Keratinocyte (primary cell): ENCODE measurements around the gene NDUFS1. TPM values are rescaled to one million over a fixed set of nuclear protein-coding genes. Genes with fewer than 3 reads are reported as not detected.

Experiments
- DNase-seq: peaks from one replicate; pipeline ENCODE4 v3.0.0-alpha.2; 2011; ENCODE audit warnings: low read depth, missing footprints, low spot score
- FAIRE-seq: peaks from 2 replicates; lab custom pipeline; 2011; peaks lifted over from hg19 to GRCh38; lab: Jason Lieb, UNC
- H2AFZ ChIP-seq: 2 replicates; pipeline ENCODE4 v1.6.0; 2012; ENCODE audit warnings: low read length, control low read depth, inconsistent platforms; ENCODE audit not compliant: control insufficient read depth
- H3K27ac ChIP-seq: 2 replicates; pipeline ENCODE4 v1.5.1; 2011; ENCODE audit warnings: low read length; ENCODE audit not compliant: control insufficient read depth, insufficient read depth
- H3K27me3 ChIP-seq: 3 replicates; pipeline ENCODE4 v1.6.0; 2011; ENCODE audit warnings: low read length; ENCODE audit not compliant: control insufficient read depth, insufficient read depth; ENCODE audit errors: extremely low read depth
- H3K36me3 ChIP-seq, 2 experiments: 2 replicates in 1 of 2; 3 replicates in 1 of 2; pipeline ENCODE4 v1.5.1; 2011; ENCODE audit warnings: low read length in 2 of 2, mild to moderate bottlenecking in 1 of 2; ENCODE audit not compliant: control insufficient read depth in 2 of 2, insufficient read depth in 2 of 2; ENCODE audit errors: extremely low read depth in 1 of 2
- H3K4me1 ChIP-seq: 3 replicates; pipeline ENCODE4 v1.5.1; 2011; ENCODE audit warnings: low read length; ENCODE audit not compliant: control insufficient read depth, insufficient read depth; ENCODE audit errors: extremely low read depth
- H3K4me2 ChIP-seq: 3 replicates; pipeline ENCODE4 v1.6.0; 2011; ENCODE audit warnings: low read depth, low read length; ENCODE audit not compliant: control insufficient read depth, insufficient read depth; ENCODE audit errors: extremely low read depth
- H3K4me3 ChIP-seq, 3 experiments: fragments of 200-600 bp in 1 of 3; sonication (generic) in 1 of 3; 2 replicates in 2 of 3; 3 replicates in 1 of 3; pipeline ENCODE4 v1.5.1; 2011 to 2016; ENCODE audit warnings: low read length in 3 of 3, mild to moderate bottlenecking in 3 of 3, control low read depth in 2 of 3, inconsistent platforms in 1 of 3, low read depth in 1 of 3, mixed read lengths in 1 of 3, mixed run types in 1 of 3, moderate library complexity in 1 of 3; ENCODE audit not compliant: control insufficient read depth in 2 of 3, insufficient read depth in 2 of 3; ENCODE audit errors: extremely low read depth in 1 of 3
- H3K79me2 ChIP-seq: 2 replicates; pipeline ENCODE4 v1.6.0; 2012; ENCODE audit warnings: low read length; ENCODE audit not compliant: control insufficient read depth, insufficient read depth
- H3K9ac ChIP-seq: 3 replicates; pipeline ENCODE4 v1.6.0; 2011; ENCODE audit warnings: low read length; ENCODE audit not compliant: control insufficient read depth, insufficient read depth; ENCODE audit errors: extremely low read depth
- H3K9me1 ChIP-seq: 3 replicates; pipeline ENCODE4 v1.6.0; 2011; ENCODE audit warnings: low read length; ENCODE audit not compliant: control insufficient read depth, insufficient read depth; ENCODE audit errors: extremely low read depth
- H3K9me3 ChIP-seq: 2 replicates; pipeline ENCODE4 v1.5.1; 2012; ENCODE audit warnings: low read depth, low read length; ENCODE audit not compliant: control insufficient read depth
- H4K20me1 ChIP-seq: 3 replicates; pipeline ENCODE4 v1.6.0; 2011; ENCODE audit warnings: low read length; ENCODE audit not compliant: control insufficient read depth, insufficient read depth; ENCODE audit errors: extremely low read depth
- EZH2 ChIP-seq: IDR thresholded peaks from one replicate; pipeline ENCODE4 v1.6.1; 2012; ENCODE audit warnings: inconsistent platforms, mild to moderate bottlenecking, low read length, moderate library complexity
- dilution Hi-C: fragments of 300-500 bp; cut with MboI; formaldehyde crosslinking; loops from one replicate; pipeline ENCODE4 v1.7.0; 2020; ENCODE audit warnings: low sequenced_read_pairs; ENCODE audit not compliant: extremely low pct_ligation_motif_present
- polyA plus RNA-seq, 5 experiments: library from polyadenylated mRNA; depleted of rRNA in 3 of 5; stranded (reverse) in 3 of 5; stranded (forward) in 1 of 5; unstranded in 1 of 5; fragments of >200 nt; gene quantifications; 1 replicate in 1 of 5; 2 replicates in 3 of 5; 3 replicates in 1 of 5; pipeline versions ENCODE4 v1.2.1 to v1.2.3, GENCODE V29; 2011 to 2012; ENCODE audit warnings: missing spikeins in 2 of 5, low read depth in 1 of 5, low replicate concordance in 1 of 5
- TF ChIP-seq, protein P1 (sequence below), 3 experiments: IDR thresholded peaks in 1 of 3; conservative IDR thresholded peaks in 1 of 3; optimal IDR thresholded peaks in 1 of 3; 2 replicates in 2 of 3; 3 replicates in 1 of 3; pipeline versions ENCODE3 to v1.5.1; 2011; ENCODE audit warnings: low read length in 3 of 3, mild to moderate bottlenecking in 3 of 3, moderate library complexity in 2 of 3, control low read depth in 1 of 3, inconsistent platforms in 1 of 3; ENCODE audit not compliant: insufficient read depth in 2 of 3; ENCODE audit errors: extremely low read depth in 1 of 3

NDUFS1 gene
- polyA plus RNA-seq, 1 donor (not counting 4 experiments of a cell fraction or from before 2014, with no cell fraction given) = 83.7 TPM

DNA sequence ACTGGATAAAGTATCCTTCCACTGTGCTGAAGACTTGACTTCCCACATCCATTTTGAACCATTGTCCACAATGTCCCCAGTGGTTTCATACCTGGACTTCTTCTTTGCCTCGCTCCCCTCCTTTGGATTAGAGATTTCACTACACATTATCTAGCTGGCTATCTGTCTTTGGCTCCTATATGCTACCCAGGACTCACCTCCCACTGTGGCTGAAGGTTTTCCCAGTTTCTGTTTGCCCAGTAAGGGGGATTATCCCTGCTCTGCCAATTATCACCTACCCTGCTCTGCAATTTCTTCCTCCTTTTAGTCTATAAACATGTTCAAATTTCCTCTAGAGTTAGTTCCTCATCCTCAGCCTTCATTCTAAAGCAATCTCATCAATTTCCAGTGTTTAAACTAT is 9.1 kb downstream of the NDUFS1 start:
- H2AFZ ChIP-seq = no peak overlapping the region
- H3K9me3 ChIP-seq = no peaks in the 10 kb centered on the region
- no peak for FAIRE-seq
- no peak overlapping the region for H3K4me3 ChIP-seq
- TF ChIP-seq, protein P1, sequence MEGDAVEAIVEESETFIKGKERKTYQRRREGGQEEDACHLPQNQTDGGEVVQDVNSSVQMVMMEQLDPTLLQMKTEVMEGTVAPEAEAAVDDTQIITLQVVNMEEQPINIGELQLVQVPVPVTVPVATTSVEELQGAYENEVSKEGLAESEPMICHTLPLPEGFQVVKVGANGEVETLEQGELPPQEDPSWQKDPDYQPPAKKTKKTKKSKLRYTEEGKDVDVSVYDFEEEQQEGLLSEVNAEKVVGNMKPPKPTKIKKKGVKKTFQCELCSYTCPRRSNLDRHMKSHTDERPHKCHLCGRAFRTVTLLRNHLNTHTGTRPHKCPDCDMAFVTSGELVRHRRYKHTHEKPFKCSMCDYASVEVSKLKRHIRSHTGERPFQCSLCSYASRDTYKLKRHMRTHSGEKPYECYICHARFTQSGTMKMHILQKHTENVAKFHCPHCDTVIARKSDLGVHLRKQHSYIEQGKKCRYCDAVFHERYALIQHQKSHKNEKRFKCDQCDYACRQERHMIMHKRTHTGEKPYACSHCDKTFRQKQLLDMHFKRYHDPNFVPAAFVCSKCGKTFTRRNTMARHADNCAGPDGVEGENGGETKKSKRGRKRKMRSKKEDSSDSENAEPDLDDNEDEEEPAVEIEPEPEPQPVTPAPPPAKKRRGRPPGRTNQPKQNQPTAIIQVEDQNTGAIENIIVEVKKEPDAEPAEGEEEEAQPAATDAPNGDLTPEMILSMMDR (optimal IDR thresholded peaks at IDR 0.05 in 1 of 3, IDR thresholded peaks at IDR 0.05 in 1 of 3, conservative IDR thresholded peaks at IDR 0.05 in 1 of 3; ENCODE audit: extremely low read depth in 1 of 3, insufficient read depth in 2 of 3, low read length in 3 of 3) = no peak
- TF ChIP-seq EZH2 = no peak
- no peaks in the 10 kb centered on the region for H3K9me1 ChIP-seq
- H3K4me1 ChIP-seq = no peaks in the 10 kb centered on the region
- peaks cover 3 to 22% of the 10 kb centered on the region in 2 experiments for H3K36me3 ChIP-seq
- H3K79me2 ChIP-seq = peaks cover 25% of the 10 kb centered on the region
- no peak overlapping the region for H3K9ac ChIP-seq
- no peaks in the 10 kb centered on the region for H3K27me3 ChIP-seq
- dilution Hi-C loops = no loop called here
- H3K27ac ChIP-seq = no peak overlapping the region
- no peak overlapping the region for H3K4me2 ChIP-seq
- H4K20me1 ChIP-seq = no peaks in the 10 kb centered on the region
- DNase-seq = no peak

DNA sequence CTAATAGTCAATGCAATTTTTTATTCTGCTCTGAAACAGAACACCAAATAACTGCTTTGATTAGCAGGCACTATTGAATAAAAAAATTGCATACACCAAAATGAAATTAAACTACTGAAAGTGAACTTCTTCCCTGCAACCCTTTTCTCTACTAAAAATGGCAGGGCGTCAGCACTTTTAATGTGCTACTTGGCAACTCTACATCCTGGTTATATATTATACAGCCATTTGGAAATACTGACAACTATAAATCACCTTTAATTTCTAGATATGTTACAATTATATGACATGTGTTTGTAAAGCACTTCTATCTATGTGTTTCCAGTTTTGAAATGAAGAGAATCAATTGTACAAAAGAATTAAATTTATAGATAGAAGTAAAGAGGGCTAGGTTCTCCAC is 9.9 kb downstream of the NDUFS1 start:
- Histone ChIP-seq H3K27me3 (no peaks in the 10 kb centered on the region), H3K4me3 (no peak overlapping the region), H2AFZ (no peak overlapping the region), H3K27ac (no peak overlapping the region), H4K20me1 (no peaks in the 10 kb centered on the region), H3K36me3 (peaks cover 3 to 22% of the 10 kb centered on the region in 2 experiments), H3K9me1 (no peaks in the 10 kb centered on the region), H3K4me2 (no peak overlapping the region), H3K9ac (no peak overlapping the region), H3K4me1 (no peaks in the 10 kb centered on the region), H3K79me2 (peaks cover 17% of the 10 kb centered on the region), H3K9me3 (no peaks in the 10 kb centered on the region)
- dilution Hi-C loops = no loop called here
- FAIRE-seq = no peak
- TF ChIP-seq, protein P1 (optimal IDR thresholded peaks at IDR 0.05 in 1 of 3, IDR thresholded peaks at IDR 0.05 in 1 of 3, conservative IDR thresholded peaks at IDR 0.05 in 1 of 3; ENCODE audit: extremely low read depth in 1 of 3, insufficient read depth in 2 of 3, low read length in 3 of 3) = no peak
- TF ChIP-seq EZH2 = no peak
- DNase-seq = no peak
